NT2/D1 (cell line): ENCODE measurements around the gene RSPRY1.
A peak's percentile ranks its signal among the peaks of the same experiment; 100 is the strongest.

Source experiments
- DNase-seq: peaks from one replicate; pipeline ENCODE4 v3.0.0-alpha.2; 2011; ENCODE audit warnings: low read depth, low spot score
- H3K27me3 ChIP-seq: 2 replicates; pipeline ENCODE4 v1.6.0; 2011; ENCODE audit warnings: mild to moderate bottlenecking; ENCODE audit not compliant: insufficient read length, insufficient read depth
- H3K36me3 ChIP-seq: 2 replicates; pipeline ENCODE4 v1.6.1; 2011; ENCODE audit warnings: mild to moderate bottlenecking, low read length, mixed read lengths; ENCODE audit not compliant: insufficient read depth, insufficient read length
- H3K4me1 ChIP-seq: 2 replicates; pipeline ENCODE4 v1.5.1; 2011; ENCODE audit not compliant: insufficient read depth, insufficient read length
- H3K4me3 ChIP-seq: 2 replicates; pipeline ENCODE4 v1.5.1; 2011; ENCODE audit warnings: low read depth; ENCODE audit not compliant: insufficient read length
- H3K9ac ChIP-seq: 2 replicates; pipeline ENCODE4 v1.6.0; 2011; ENCODE audit warnings: low read depth; ENCODE audit not compliant: insufficient read length
- H3K9me3 ChIP-seq: 2 replicates; pipeline ENCODE4 v1.5.1; 2011; ENCODE audit warnings: mild to moderate bottlenecking, low read length; ENCODE audit not compliant: insufficient read depth
- SUZ12 ChIP-seq: IDR thresholded peaks from 2 replicates; pipeline ENCODE4 v1.6.1; 2011; ENCODE audit not compliant: insufficient read length, insufficient read depth; ENCODE audit errors: extremely low read depth
- YY1 ChIP-seq: IDR thresholded peaks from 2 replicates; pipeline ENCODE4 v1.6.1; 2011; ENCODE audit not compliant: insufficient read length, insufficient read depth
- ZNF274 ChIP-seq: IDR thresholded peaks from 2 replicates; pipeline ENCODE4 v1.6.1; 2011; ENCODE audit warnings: mild to moderate bottlenecking, low read depth, low read length

RSPRY1 gene

GRCh38 chr16:57276596-57276995 is 90.5 kb downstream of the RSPRY1 start:
- Histone ChIP-seq H3K36me3 (no peaks in the 10 kb centered on the region), H3K27me3 (no peaks in the 10 kb centered on the region), H3K4me1 (peaks cover 3% of the 10 kb centered on the region), H3K9ac (no peak overlapping the region), H3K4me3 (no peak overlapping the region), H3K9me3 (no peaks in the 10 kb centered on the region)
- no peak for TF ChIP-seq SUZ12
- no peak for TF ChIP-seq YY1
- no peak for TF ChIP-seq ZNF274
- DNase-seq = no peak

- Histone ChIP-seq H3K36me3 (no peaks in the 10 kb centered on the region), H3K27me3 (peaks cover 2% of the 10 kb centered on the region), H3K4me1 (peaks cover 3% of the 10 kb centered on the region), H3K4me3 (no peak overlapping the region), H3K9me3 (no peaks in the 10 kb centered on the region), H3K9ac (no peak overlapping the region)
- TF ChIP-seq SUZ12 = no peak
- TF ChIP-seq YY1 = no peak
- no peak for TF ChIP-seq ZNF274
- no peak for DNase-seq
Observed at GRCh38 chr16:57277586-57277985, 91.5 kb downstream of the RSPRY1 start.

GRCh38 chr16:57278494-57278893 is 92.4 kb downstream of the RSPRY1 start:
- no peak overlapping the region for H3K4me3 ChIP-seq
- TF ChIP-seq YY1 (no peak), ZNF274 (no peak), SUZ12 (no peak)
- H3K27me3 ChIP-seq = peaks cover 11% of the 10 kb centered on the region
- H3K9me3 ChIP-seq = no peaks in the 10 kb centered on the region
- H3K4me1 ChIP-seq = peaks cover 3% of the 10 kb centered on the region
- H3K36me3 ChIP-seq = no peaks in the 10 kb centered on the region
- no peak for DNase-seq
- H3K9ac ChIP-seq = no peak overlapping the region

- Histone ChIP-seq H3K9me3 (no peaks in the 10 kb centered on the region), H3K4me3 (no peak overlapping the region), H3K4me1 (peaks cover 7% of the 10 kb centered on the region), H3K9ac (no peak overlapping the region), H3K27me3 (peaks cover 25% of the 10 kb centered on the region), H3K36me3 (no peaks in the 10 kb centered on the region)
- TF ChIP-seq ZNF274 (no peak), YY1 (no peak), SUZ12 (no peak)
- no peak for DNase-seq
Observed at GRCh38 chr16:57279780-57280638, 93.9 kb downstream of the RSPRY1 start.

GRCh38 chr16:57281791-57282190 is 95.7 kb downstream of the RSPRY1 start:
- TF ChIP-seq YY1 (no peak), ZNF274 (no peak), SUZ12 (no peak)
- no peak overlapping the region for H3K4me3 ChIP-seq
- H3K9me3 ChIP-seq = no peaks in the 10 kb centered on the region
- no peak for DNase-seq
- peaks cover 7% of the 10 kb centered on the region for H3K4me1 ChIP-seq
- H3K36me3 ChIP-seq = no peaks in the 10 kb centered on the region
- H3K9ac ChIP-seq = no peak overlapping the region
- peaks cover 32% of the 10 kb centered on the region for H3K27me3 ChIP-seq

GRCh38 chr16:57282510-57283213 is 96.5 kb downstream of the RSPRY1 start:
- no peaks in the 10 kb centered on the region for H3K9me3 ChIP-seq
- no peak overlapping the region for H3K9ac ChIP-seq
- no peak overlapping the region for H3K4me3 ChIP-seq
- H3K4me1 ChIP-seq = peaks cover 7% of the 10 kb centered on the region
- no peaks in the 10 kb centered on the region for H3K36me3 ChIP-seq
- H3K27me3 ChIP-seq = peaks cover 32% of the 10 kb centered on the region
- no peak for TF ChIP-seq SUZ12
- TF ChIP-seq YY1 = no peak
- TF ChIP-seq ZNF274 = no peak
- no peak for DNase-seq

GRCh38 chr16:57283214-57283958 is 97.3 kb downstream of the RSPRY1 start:
- peak overlapping the region; percentile 70 for H3K4me3 ChIP-seq
- no peaks in the 10 kb centered on the region for H3K36me3 ChIP-seq
- peak overlapping the region; percentile 86 for H3K9ac ChIP-seq
- H3K27me3 ChIP-seq = peaks cover 32% of the 10 kb centered on the region
- peaks cover 7% of the 10 kb centered on the region for H3K4me1 ChIP-seq
- H3K9me3 ChIP-seq = no peaks in the 10 kb centered on the region
- no peak for TF ChIP-seq YY1
- TF ChIP-seq ZNF274 = no peak
- TF ChIP-seq SUZ12 = no peak
- no peak for DNase-seq
